HuH-7.5 (cell line): ENCODE results near the gene FOXO6.

ENCODE experiments used
- DNase-seq: peaks from one replicate; pipeline ENCODE4 v3.0.0; 2011; ENCODE audit warnings: low spot score

Gene FOXO6

DNA sequence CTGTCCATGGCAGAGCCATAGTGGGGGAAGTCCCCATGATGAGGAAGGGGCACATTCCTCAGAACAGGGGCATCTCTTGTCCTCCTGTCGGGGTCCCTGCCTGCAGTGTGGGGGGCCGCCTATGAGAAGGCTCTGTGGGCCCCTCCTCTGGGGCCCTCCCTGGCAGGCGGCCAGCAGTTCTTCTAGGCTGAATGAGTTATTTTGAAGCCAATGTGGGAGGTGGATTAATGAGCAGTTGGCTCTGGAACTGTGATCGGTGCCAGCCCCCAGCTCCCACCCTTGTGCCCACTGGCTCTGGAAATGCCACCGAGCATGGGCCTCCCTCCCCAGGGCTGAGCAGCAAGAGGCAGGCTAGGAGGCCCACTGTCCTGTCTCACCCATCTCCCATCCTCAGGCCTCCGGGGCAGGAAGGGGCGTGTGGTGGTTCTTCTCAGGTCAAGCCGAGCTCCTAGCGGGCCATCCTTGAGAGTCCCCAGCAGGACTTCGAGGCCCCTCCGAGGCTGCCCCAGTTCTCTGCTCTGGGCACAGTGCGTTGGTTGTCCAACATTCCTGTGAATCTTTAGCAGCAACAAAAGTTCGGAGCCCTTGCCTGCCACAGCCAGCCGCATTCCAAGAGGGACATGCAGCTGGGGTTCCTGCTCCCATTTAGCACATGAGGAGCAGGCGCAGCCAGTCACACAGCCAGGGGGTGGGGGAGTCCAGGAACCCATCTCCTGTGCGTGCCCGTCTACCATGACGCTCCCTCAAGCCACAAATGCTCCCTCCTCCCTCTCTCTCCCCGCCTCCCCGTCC is 66.1 kb downstream of the FOXO6 start:
- DNase-seq, result no peak

DNA sequence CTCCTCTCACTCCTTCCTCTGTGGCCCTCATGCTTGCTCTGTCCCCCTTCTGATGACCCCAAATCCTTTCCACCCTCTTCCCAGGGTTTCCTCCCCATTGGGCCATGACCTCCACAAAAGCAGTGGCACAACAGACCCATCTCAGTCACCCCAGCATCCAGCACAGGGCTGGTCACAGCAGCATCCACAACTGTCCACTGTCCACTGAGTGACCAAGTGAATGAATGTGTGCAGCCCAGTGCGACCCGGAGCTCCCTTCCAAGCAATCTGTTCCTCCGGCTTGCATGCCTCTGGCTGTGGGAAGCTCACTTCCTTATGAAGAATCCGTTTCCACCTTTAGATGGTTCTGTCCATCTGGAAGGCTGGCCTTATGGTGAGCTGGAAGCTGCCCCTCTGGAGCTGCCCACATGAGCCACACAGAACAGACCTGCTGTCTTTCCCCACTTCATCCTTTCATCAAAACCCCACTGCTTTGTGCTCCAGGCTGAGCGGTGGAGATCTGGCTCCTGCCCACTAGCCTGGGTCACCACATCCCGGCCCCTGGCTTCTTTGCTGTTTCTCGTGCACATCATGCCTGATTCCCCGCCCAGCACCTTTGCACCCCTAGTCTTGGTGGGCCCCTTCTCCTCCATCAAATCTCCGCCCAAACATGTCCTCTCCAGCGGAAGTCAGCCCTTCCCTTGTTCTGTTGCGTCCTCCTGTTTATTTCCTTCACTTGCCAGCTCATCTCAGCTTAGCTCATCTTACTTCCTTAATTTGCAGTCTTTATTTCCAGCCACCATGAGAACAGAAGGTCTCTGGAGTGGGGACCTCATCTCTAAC is 66.9 kb downstream of the FOXO6 start:
- no peak for DNase-seq

- DNase-seq, result no peak
Measured at GRCh38 chr1:41428738-41429640, 67.8 kb downstream of the FOXO6 start.

DNA sequence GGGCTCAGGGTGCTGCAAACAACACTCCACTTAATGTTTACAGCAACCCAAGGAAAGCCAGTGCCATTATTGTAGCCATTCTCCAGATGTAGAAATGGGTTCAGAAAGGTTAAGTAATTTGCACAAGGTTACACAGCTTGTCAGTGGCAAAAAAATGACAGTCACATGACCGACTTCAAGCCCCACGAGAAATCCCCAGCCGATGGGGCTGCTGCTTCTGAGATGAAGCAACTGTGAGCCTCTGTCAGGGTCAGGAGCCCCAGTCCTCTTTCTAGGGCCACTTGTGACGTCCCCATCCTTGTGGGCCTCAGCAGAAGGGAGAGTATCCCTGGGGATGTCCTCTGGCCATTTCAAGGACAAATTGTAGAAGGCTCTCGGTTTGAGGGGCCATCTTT is 68.4 kb downstream of the FOXO6 start:
- no peak for DNase-seq

DNA sequence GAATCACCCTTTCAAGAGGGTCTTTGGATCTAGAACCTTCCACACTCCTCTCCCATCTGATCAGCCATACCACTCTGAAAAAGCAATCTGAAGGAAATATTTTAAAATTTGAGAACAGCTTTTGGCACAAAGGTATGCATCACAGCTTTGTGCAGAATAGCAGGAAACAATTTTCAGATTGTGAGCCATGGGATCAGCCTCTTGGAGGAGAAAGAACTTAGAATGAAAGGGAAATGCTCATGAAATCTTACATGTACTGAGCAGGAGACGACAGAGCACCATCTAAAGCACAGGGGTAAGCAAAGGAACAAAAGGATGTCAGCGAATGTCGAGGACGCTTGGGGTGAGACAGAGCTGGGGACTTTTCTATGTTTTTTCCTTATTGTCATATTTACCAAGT is 68.8 kb downstream of the FOXO6 start:
- no peak for DNase-seq

- DNase-seq, result no peak
Measured at GRCh38 chr1:41430582-41430981, 69.3 kb downstream of the FOXO6 start.

GRCh38 chr1:41431490-41432350 is 70.5 kb downstream of the FOXO6 start:
- no peak for DNase-seq
